GM12878 (cell line): Measurements from ENCODE around the gene KLHL24. TPM values are rescaled to one million over a fixed set of nuclear protein-coding genes. Genes with fewer than 3 reads are reported as not detected.
"Not testable (repeated sequence)": the region's sequence is repeated elsewhere in the genome, so short reads cannot be mapped to it uniquely, and the experiment has no call there.

Experiments used
- ATAC-seq: fragments of 200-7000 bp; cut with Tn5 transposase; 3 replicates; pipeline ENCODE4 v1.9.1; 2020; ENCODE audit warnings: mild to moderate bottlenecking, moderate library complexity
- BruUV-seq: library from RNA; stranded (reverse); fragments of 400-500 nt; replicated peaks from 2 replicates; lab custom pipeline; 2021; lab: Mats Ljungman, UMichigan
- CTCF ChIA-PET: fragments of 300-600 bp; sonication (Branson Sonifier 250); formaldehyde crosslinking; extraction: SDS; loops from one replicate; lab custom pipeline; 2021; ENCODE audit warnings: inconsistent platforms; lab: Yijun Ruan, JAX
- POLR2A ChIA-PET: fragments of 350-600 bp; formaldehyde crosslinking; extraction: SDS; loops from one replicate; lab custom pipeline; 2021; ENCODE audit warnings: inconsistent platforms; lab: Charles Lee
- RAD21 ChIA-PET: fragments of 300-600 bp; sonication (Branson Sonifier 250); formaldehyde crosslinking; loops from one replicate; lab custom pipeline; 2023; ENCODE audit warnings: antibody characterized with exemption; ENCODE audit not compliant: unreplicated experiment; lab: Charles Lee
- SMC1A ChIA-PET: fragments of 300-600 bp; sonication (Branson Sonifier 250); formaldehyde crosslinking; loops from one replicate; lab custom pipeline; 2023; ENCODE audit not compliant: unreplicated experiment, uncharacterized antibody; lab: Charles Lee
- DNase-seq: peaks from one replicate; pipeline ENCODE4 v3.0.0-alpha.2; 2011; ENCODE audit warnings: low read depth, low spot score
- FAIRE-seq: peaks from 3 replicates; lab custom pipeline; 2011; peaks lifted over from hg19 to GRCh38; lab: Jason Lieb, UNC
- H2AFZ ChIP-seq: 2 replicates; pipeline ENCODE4 v1.6.0; 2011; ENCODE audit warnings: low read depth, low read length, control low read depth; ENCODE audit not compliant: control insufficient read depth
- H3K27ac ChIP-seq: 2 replicates; pipeline ENCODE4 v1.5.1; 2011; ENCODE audit warnings: control low read depth; ENCODE audit not compliant: control insufficient read depth, insufficient read depth
- H3K27me3 ChIP-seq, 2 experiments: replicated peaks in 1 of 2; 2 replicates each; pipeline versions ENCODE4 v1.6.0 to v1.6.1; 2011; ENCODE audit warnings: low read length in 1 of 2; ENCODE audit not compliant: control insufficient read depth in 2 of 2, insufficient read depth in 2 of 2
- H3K36me3 ChIP-seq, 2 experiments: 2 replicates each; pipeline ENCODE4 v1.5.1; 2011; ENCODE audit warnings: low read length in 1 of 2; ENCODE audit not compliant: control insufficient read depth in 2 of 2, insufficient read depth in 2 of 2
- H3K4me1 ChIP-seq: 2 replicates; pipeline ENCODE4 v1.6.1; 2011; ENCODE audit warnings: mild to moderate bottlenecking, low read length, moderate library complexity, mixed read lengths; ENCODE audit not compliant: control insufficient read depth, insufficient read depth
- H3K4me2 ChIP-seq: 2 replicates; pipeline ENCODE4 v1.6.0; 2011; ENCODE audit warnings: control low read depth; ENCODE audit not compliant: control insufficient read depth, insufficient read depth
- H3K4me3 ChIP-seq: fragments of 200-600 bp; sonication (generic); 2 replicates; pipeline ENCODE4 v1.5.1; 2016
- H3K79me2 ChIP-seq: 2 replicates; pipeline ENCODE4 v1.6.0; 2011; ENCODE audit warnings: low read length; ENCODE audit not compliant: control insufficient read depth, insufficient read depth
- H3K9ac ChIP-seq: 2 replicates; pipeline ENCODE4 v1.8.0; 2011; ENCODE audit warnings: low read length, control low read depth, mixed read lengths; ENCODE audit not compliant: control insufficient read depth, insufficient read depth
- H3K9me3 ChIP-seq: replicated peaks from 3 replicates; pipeline ENCODE4 v1.5.1; 2011; ENCODE audit warnings: mild to moderate bottlenecking, low read length; ENCODE audit not compliant: control insufficient read depth, insufficient read depth
- H4K20me1 ChIP-seq: 2 replicates; pipeline ENCODE4 v1.6.0; 2011; ENCODE audit not compliant: control insufficient read depth, insufficient read depth
- BCLAF1 ChIP-seq: fragments of 450-650 bp; IDR thresholded peaks from 2 replicates; pipeline ENCODE4 v1.6.1; 2017; ENCODE audit warnings: antibody characterized with exemption, mild to moderate bottlenecking, moderate library complexity
- DPF2 ChIP-seq: fragments of 450-650 bp; IDR thresholded peaks from 2 replicates; pipeline ENCODE4 v1.6.1; 2017; ENCODE audit warnings: mild to moderate bottlenecking
- EZH2 ChIP-seq: IDR thresholded peaks from 2 replicates; pipeline ENCODE4 v1.6.1; 2012; ENCODE audit warnings: low read depth, mild to moderate bottlenecking, control low read depth, inconsistent platforms, low read length, borderline replicate concordance; ENCODE audit not compliant: control insufficient read depth
- PKNOX1 ChIP-seq: fragments of 450-650 bp; IDR thresholded peaks from 2 replicates; pipeline ENCODE4 v1.6.1; 2016; ENCODE audit warnings: mild to moderate bottlenecking
- SIN3A ChIP-seq: IDR thresholded peaks from 2 replicates; pipeline ENCODE4 v1.6.1; 2012; ENCODE audit warnings: low read depth, low read length, improper control_type of control experiment
- USF1 ChIP-seq: IDR thresholded peaks from 2 replicates; pipeline ENCODE4 v1.6.1; 2011; ENCODE audit warnings: borderline replicate concordance, low read depth, mild to moderate bottlenecking, moderate library complexity, mixed read lengths, low read length; ENCODE audit not compliant: insufficient read depth; ENCODE audit errors: extremely low read length
- ZNF274 ChIP-seq: IDR thresholded peaks from one replicate; pipeline ENCODE4 v1.8.0; 2011; ENCODE audit not compliant: insufficient read length, insufficient read depth
- WGBS: methylation state at CpG from one replicate; pipeline ENCODE4 v1.1.6; 2016; ENCODE audit warnings: low lambda C conversion rate; ENCODE audit not compliant: insufficient replicate concordance, insufficient coverage; ENCODE audit errors: missing lambda C conversion rate; 5-methylcytosine and 5-hydroxymethylcytosine counted together
- in situ Hi-C: fragments of 300-500 bp; cut with MboI; formaldehyde crosslinking; loops from 9 replicates; pipeline ENCODE4 v1.14.3; 2018; ENCODE audit warnings: mixed read lengths
- intact Hi-C: fragments of 100-400 bp; cut with micrococcal nuclease; formaldehyde crosslinking; loops from one replicate; pipeline ENCODE4 v1.14.2; 2022; ENCODE audit not compliant: unreplicated experiment
- polyA plus RNA-seq, 11 experiments: library from polyadenylated mRNA; depleted of rRNA in 4 of 11; unstranded in 6 of 11; stranded (reverse) in 5 of 11; fragments of >200 nt; fragmentation: Nextera tagmentation in 4 of 11; fragmentation: Illumina TruSeq in 1 of 11; extraction: Ambion mirVana in 4 of 11; extraction: Trizol in 1 of 11; gene quantifications; 1 replicate in 1 of 11; 2 replicates in 10 of 11; pipeline versions ENCODE4 v1.2.1 to v1.2.3, GENCODE V29; 2011 to 2016; ENCODE audit warnings: inconsistent platforms in 2 of 11, missing spikeins in 2 of 11, low read depth in 1 of 11
- total RNA-seq, 4 experiments: library from RNA; depleted of rRNA in 3 of 4; stranded (reverse); fragments of >200 nt in 3 of 4; fragmentation: Illumina TruSeq in 1 of 4; extraction: Trizol in 1 of 4; gene quantifications; 2 replicates each; pipeline versions ENCODE4 v1.2.1 to v1.2.3, GENCODE V29; 2013 to 2021

The KLHL24 gene
- total and polyA plus RNA-seq, 10 of the 15 experiments (the other 5 are each of a cell fraction or from before 2014, with no cell fraction given), result 0.91 to 24.3 (median 5.3) TPM

- no peak for TF ChIP-seq USF1
Observed at GRCh38 chr3:183701744-183702143, 66.3 kb downstream of the KLHL24 start (continued).

GRCh38 chr3:183703892-183704291 lies 68.5 kb downstream of the KLHL24 start:
- DNase-seq, H3K9me3 ChIP-seq, POLR2A ChIA-PET, H3K4me3 ChIP-seq, H3K9ac ChIP-seq, H2AFZ ChIP-seq, H3K36me3 ChIP-seq, intact Hi-C loops, H4K20me1 ChIP-seq, RAD21 ChIA-PET, H3K27ac ChIP-seq, H3K4me2 ChIP-seq, ATAC-seq, H3K27me3 ChIP-seq, FAIRE-seq, in situ Hi-C loops, BruUV-seq, H3K4me1 ChIP-seq: not testable (repeated sequence)
- peaks cover 89% of the 10 kb centered on the region for H3K79me2 ChIP-seq
- ChIA-PET CTCF (interaction anchor here (0.6 to 1.7 kb wide), 4 partner anchors 15 to 226 kb away, joined by 3 to 7 read pairs (median 4); no protein-coding TSS in a partner anchor), SMC1A (interaction anchor here (0.6 to 1.7 kb wide), 2 partner anchors 100 to 159 kb away, joined by 3 to 4 read pairs; no protein-coding TSS in a partner anchor)
- WGBS, result 87% methylated on average over 6 of the region's 6 CpGs

GRCh38 chr3:183710231-183710630 lies 74.8 kb downstream of the KLHL24 start:
- ChIA-PET SMC1A (interaction anchor here (0.7 to 1.5 kb wide), 3 partner anchors 16 to 73 kb away, joined by 3 to 4 read pairs (median 3); no protein-coding TSS in a partner anchor), RAD21 (interaction anchor here (0.5 to 1.5 kb wide), 4 partner anchors 11 to 191 kb away, joined by 3 to 4 read pairs (median 3); no protein-coding TSS in a partner anchor), POLR2A (no interaction called here), CTCF (interaction anchor here (0.7 to 0.9 kb wide), 3 partner anchors 13 to 158 kb away, joined by 3 read pairs; partner anchors contain the start of gene YEATS2)
- H3K27me3 ChIP-seq, result no peaks in the 10 kb centered on the region
- no TSS peak for BruUV-seq
- DNase-seq, result no peak
- ATAC-seq, result no peak
- H4K20me1 ChIP-seq, result no peaks in the 10 kb centered on the region; the same call in 1 of the 2 replicates
- H3K4me3 ChIP-seq, result no peak overlapping the region
- no peaks in the 10 kb centered on the region for H3K36me3 ChIP-seq
- H3K9ac ChIP-seq, result no peak overlapping the region
- intact Hi-C loops (no loop called here), in situ Hi-C loops (no loop called here)
- peaks cover 57% of the 10 kb centered on the region for H3K79me2 ChIP-seq
- H3K27ac ChIP-seq, result no peak overlapping the region
- no peaks in the 10 kb centered on the region; the same call in 2 of the 3 replicates for H3K9me3 ChIP-seq
- no peaks in the 10 kb centered on the region for H3K4me1 ChIP-seq
- H3K4me2 ChIP-seq, result no peak overlapping the region
- no peak overlapping the region for H2AFZ ChIP-seq
- FAIRE-seq, result no peak
- TF ChIP-seq PKNOX1 (no peak), BCLAF1 (no peak), DPF2 (no peak), ZNF274 (no peak), EZH2 (no peak), SIN3A (no peak)
